ENCODE data around the gene AQP12B.

The AQP12B gene

GRCh38 chr2:240723851-240724250, 41.2 kb upstream of the AQP12B start:
- no peak for DNase-seq (ENCODE audit: low read depth)
- TF ChIP-seq MAX (IDR thresholded peaks at IDR 0.05; ENCODE audit: low read depth, low read length) (no peak), MYC (IDR thresholded peaks at IDR 0.05; ENCODE audit: low read depth, low read length) (no peak), CTCF (IDR thresholded peaks at IDR 0.05; ENCODE audit: low read depth, low read length) (no peak), POLR2A (IDR thresholded peaks at IDR 0.05; ENCODE audit: extremely low read depth, insufficient read length) (no peak)

GRCh38 chr2:240722796-240723735, 40.4 kb upstream of the AQP12B start:
- no peak for DNase-seq (ENCODE audit: low read depth)
- no peak overlapping the region for H3K4me3 ChIP-seq (ENCODE audit: low read depth, low read length)
- TF ChIP-seq MAX (IDR thresholded peaks at IDR 0.05; ENCODE audit: low read depth, low read length) (no peak), CTCF (IDR thresholded peaks at IDR 0.05; ENCODE audit: low read depth, low read length) (peak; percentile 2), MYC (IDR thresholded peaks at IDR 0.05; ENCODE audit: low read depth, low read length) (no peak), POLR2A (IDR thresholded peaks at IDR 0.05; ENCODE audit: extremely low read depth, insufficient read length) (no peak)

More at GRCh38 chr2:240723851-240724250, 41.2 kb upstream of the AQP12B start:
- no peak overlapping the region for H3K4me3 ChIP-seq (ENCODE audit: low read depth, low read length)

GRCh38 chr2:240722376-240722775, 39.7 kb upstream of the AQP12B start:
- no peak for TF ChIP-seq POLR2A (IDR thresholded peaks at IDR 0.05; ENCODE audit: extremely low read depth, insufficient read length)
- no peak for TF ChIP-seq MAX (IDR thresholded peaks at IDR 0.05; ENCODE audit: low read depth, low read length)
- no peak for TF ChIP-seq MYC (IDR thresholded peaks at IDR 0.05; ENCODE audit: low read depth, low read length)
- no peak for TF ChIP-seq CTCF (IDR thresholded peaks at IDR 0.05; ENCODE audit: low read depth, low read length)
- H3K4me3 ChIP-seq (ENCODE audit: low read depth, low read length), result no peak overlapping the region
- DNase-seq (ENCODE audit: low read depth), result no peak

GRCh38 chr2:240721596-240722180, 39.0 kb upstream of the AQP12B start:
- TF ChIP-seq MYC (IDR thresholded peaks at IDR 0.05; ENCODE audit: low read depth, low read length), result no peak
- no peak for TF ChIP-seq MAX (IDR thresholded peaks at IDR 0.05; ENCODE audit: low read depth, low read length)
- TF ChIP-seq POLR2A (IDR thresholded peaks at IDR 0.05; ENCODE audit: extremely low read depth, insufficient read length), result no peak
- TF ChIP-seq CTCF (IDR thresholded peaks at IDR 0.05; ENCODE audit: low read depth, low read length), result no peak
- no peak overlapping the region for H3K4me3 ChIP-seq (ENCODE audit: low read depth, low read length)
- DNase-seq (ENCODE audit: low read depth), result no peak

GRCh38 chr2:240720686-240721595, 38.3 kb upstream of the AQP12B start:
- no peak overlapping the region for H3K4me3 ChIP-seq (ENCODE audit: low read depth, low read length)
- DNase-seq (ENCODE audit: low read depth), result no peak
- TF ChIP-seq CTCF (IDR thresholded peaks at IDR 0.05; ENCODE audit: low read depth, low read length), result no peak
- no peak for TF ChIP-seq POLR2A (IDR thresholded peaks at IDR 0.05; ENCODE audit: extremely low read depth, insufficient read length)
- TF ChIP-seq MYC (IDR thresholded peaks at IDR 0.05; ENCODE audit: low read depth, low read length), result no peak
- no peak for TF ChIP-seq MAX (IDR thresholded peaks at IDR 0.05; ENCODE audit: low read depth, low read length)

Measured in NB4 (cell line).